Measurements from ENCODE around the gene MAD1L1.

The MAD1L1 gene

GRCh38 chr7:2157473-2158279 lies 75.1 kb downstream of the MAD1L1 start:
- DNase-seq (ENCODE audit: low read depth): no peak

GRCh38 chr7:2156756-2157472 lies 75.8 kb downstream of the MAD1L1 start:
- DNase-seq (ENCODE audit: low read depth): no peak

GRCh38 chr7:2154831-2155230 lies 77.9 kb downstream of the MAD1L1 start:
- DNase-seq (ENCODE audit: low read depth): no peak

GRCh38 chr7:2154121-2154520 lies 78.6 kb downstream of the MAD1L1 start:
- no peak for DNase-seq (ENCODE audit: low read depth)

GRCh38 chr7:2152646-2153045 lies 80.1 kb downstream of the MAD1L1 start:
- no peak for DNase-seq (ENCODE audit: low read depth)

GRCh38 chr7:2151801-2152612 lies 80.7 kb downstream of the MAD1L1 start:
- DNase-seq (ENCODE audit: low read depth): no peak

- no peak for DNase-seq (ENCODE audit: low read depth)
These were observed 81.5 kb downstream of the MAD1L1 start for GRCh38 chr7:2151237-2151636.

- no peak for DNase-seq (ENCODE audit: low read depth)
These were observed 82.3 kb downstream of the MAD1L1 start for GRCh38 chr7:2150445-2150815.

GRCh38 chr7:2149672-2150444 lies 82.9 kb downstream of the MAD1L1 start:
- DNase-seq (ENCODE audit: low read depth): no peak

- DNase-seq (ENCODE audit: low read depth): no peak
These were observed 83.9 kb downstream of the MAD1L1 start for GRCh38 chr7:2148814-2149213.

- DNase-seq (ENCODE audit: low read depth): no peak
These were observed 84.6 kb downstream of the MAD1L1 start for GRCh38 chr7:2148189-2148588.

- DNase-seq (ENCODE audit: low read depth): no peak
These were observed 85.9 kb downstream of the MAD1L1 start for GRCh38 chr7:2146676-2147472.

GRCh38 chr7:2145835-2146580 lies 86.7 kb downstream of the MAD1L1 start:
- DNase-seq (ENCODE audit: low read depth): no peak

GRCh38 chr7:2144926-2145325 lies 87.8 kb downstream of the MAD1L1 start:
- DNase-seq (ENCODE audit: low read depth): no peak

- DNase-seq (ENCODE audit: low read depth): no peak
These were observed 88.7 kb downstream of the MAD1L1 start for GRCh38 chr7:2143981-2144595.

- no peak for DNase-seq (ENCODE audit: low read depth)
These were observed 89.3 kb downstream of the MAD1L1 start for GRCh38 chr7:2143450-2143849.

- no peak for DNase-seq (ENCODE audit: low read depth)
These were observed 90.4 kb downstream of the MAD1L1 start for GRCh38 chr7:2142386-2142785.

- no peak for DNase-seq (ENCODE audit: low read depth)
These were observed 91.1 kb downstream of the MAD1L1 start for GRCh38 chr7:2141651-2142050.

- no peak for DNase-seq (ENCODE audit: low read depth)
These were observed 91.7 kb downstream of the MAD1L1 start for GRCh38 chr7:2141021-2141410.
